ENCODE measurements around the gene CCDC116.

CCDC116 gene

DNA sequence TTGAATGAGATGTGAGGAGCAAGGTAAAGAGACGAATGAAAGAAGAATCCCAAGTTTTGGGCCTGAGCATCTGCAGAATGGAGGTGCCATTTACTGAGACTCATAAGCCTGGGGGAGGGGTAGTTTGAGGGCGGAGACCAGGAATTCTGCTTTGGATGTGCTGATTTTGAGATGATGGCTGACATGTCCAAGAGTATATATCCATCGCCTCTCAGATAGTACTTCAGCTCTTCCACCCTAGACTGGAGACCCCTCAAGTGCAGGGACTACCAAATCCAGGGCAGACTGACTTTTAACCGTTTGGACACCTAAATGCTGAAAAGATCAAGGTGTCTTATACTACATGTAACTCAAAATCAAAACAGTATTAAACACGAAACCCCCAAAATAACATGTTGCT lies 8.2 kb downstream of the CCDC116 start:
- Histone ChIP-seq H3K9me2 (replicated peaks; ENCODE audit: insufficient read depth, low read length) (no peaks in the 10 kb centered on the region), H4K20me1 (ENCODE audit: insufficient read depth, low read length) (no peaks in the 10 kb centered on the region), H3K27ac (ENCODE audit: low read length) (no peak overlapping the region), H3K79me2 (ENCODE audit: low read length) (peaks cover 13% of the 10 kb centered on the region), H3K27me3 (replicated peaks; ENCODE audit: insufficient read depth, low read length) (no peaks in the 10 kb centered on the region), H3K9ac (ENCODE audit: low read length) (no peak overlapping the region), H3K4me3 (ENCODE audit: low read length) (no peak overlapping the region), H3K36me3 (replicated peaks; ENCODE audit: insufficient read depth, low read length) (no peaks in the 10 kb centered on the region), H3K4me1 (ENCODE audit: low read length) (no peaks in the 10 kb centered on the region), H3K4me2 (ENCODE audit: low read depth, low read length) (peak overlapping the region; percentile 89; the same call in 1 of the 2 replicates), H3K9me3 (replicated peaks; ENCODE audit: insufficient read depth, low read length) (no peaks in the 10 kb centered on the region), H2AFZ (ENCODE audit: low read length) (no peak overlapping the region), H3F3A (ENCODE audit: insufficient read depth, low read length) (0 out of 2 replicates have a peak, but pooled peaks cover 5% of the 10 kb centered on the region)
- no peak for TF ChIP-seq EZH2 (optimal IDR thresholded peaks at IDR 0.05; ENCODE audit: low read depth, low read length)
- no peak for TF ChIP-seq EZH2phosphoT487 (IDR thresholded peaks at IDR 0.05; ENCODE audit: low read length)
- TF ChIP-seq, protein P1, sequence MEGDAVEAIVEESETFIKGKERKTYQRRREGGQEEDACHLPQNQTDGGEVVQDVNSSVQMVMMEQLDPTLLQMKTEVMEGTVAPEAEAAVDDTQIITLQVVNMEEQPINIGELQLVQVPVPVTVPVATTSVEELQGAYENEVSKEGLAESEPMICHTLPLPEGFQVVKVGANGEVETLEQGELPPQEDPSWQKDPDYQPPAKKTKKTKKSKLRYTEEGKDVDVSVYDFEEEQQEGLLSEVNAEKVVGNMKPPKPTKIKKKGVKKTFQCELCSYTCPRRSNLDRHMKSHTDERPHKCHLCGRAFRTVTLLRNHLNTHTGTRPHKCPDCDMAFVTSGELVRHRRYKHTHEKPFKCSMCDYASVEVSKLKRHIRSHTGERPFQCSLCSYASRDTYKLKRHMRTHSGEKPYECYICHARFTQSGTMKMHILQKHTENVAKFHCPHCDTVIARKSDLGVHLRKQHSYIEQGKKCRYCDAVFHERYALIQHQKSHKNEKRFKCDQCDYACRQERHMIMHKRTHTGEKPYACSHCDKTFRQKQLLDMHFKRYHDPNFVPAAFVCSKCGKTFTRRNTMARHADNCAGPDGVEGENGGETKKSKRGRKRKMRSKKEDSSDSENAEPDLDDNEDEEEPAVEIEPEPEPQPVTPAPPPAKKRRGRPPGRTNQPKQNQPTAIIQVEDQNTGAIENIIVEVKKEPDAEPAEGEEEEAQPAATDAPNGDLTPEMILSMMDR (IDR thresholded peaks at IDR 0.05; ENCODE audit: low read length), result no peak
- DNase-seq, result no peak

DNA sequence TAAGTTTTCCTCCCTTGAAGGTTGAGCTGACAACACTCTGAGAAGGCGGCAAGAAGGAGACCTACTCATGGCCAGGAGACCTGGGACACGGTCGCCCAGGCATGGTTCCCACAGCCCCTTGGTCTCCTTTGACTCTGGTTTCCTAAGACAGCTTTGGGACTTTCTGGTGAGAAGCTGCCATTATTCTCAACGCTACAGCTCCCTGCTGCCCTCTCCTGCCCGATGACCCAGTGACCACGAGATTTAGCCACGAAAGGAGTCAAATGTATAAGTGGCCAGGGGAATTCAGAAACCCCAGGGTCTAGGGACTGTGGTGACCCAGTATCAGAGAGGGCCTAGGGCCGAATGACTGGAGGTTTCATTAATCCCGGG lies 8.8 kb downstream of the CCDC116 start:
- Histone ChIP-seq H3K4me2 (ENCODE audit: low read depth, low read length) (peak overlapping the region; percentile 89), H3K79me2 (ENCODE audit: low read length) (peaks cover 13% of the 10 kb centered on the region), H3K9ac (ENCODE audit: low read length) (peak overlapping the region; percentile 64; the same call in 1 of the 2 replicates), H3K9me3 (replicated peaks; ENCODE audit: insufficient read depth, low read length) (no peaks in the 10 kb centered on the region), H3K4me1 (ENCODE audit: low read length) (no peaks in the 10 kb centered on the region), H3K36me3 (replicated peaks; ENCODE audit: insufficient read depth, low read length) (no peaks in the 10 kb centered on the region), H4K20me1 (ENCODE audit: insufficient read depth, low read length) (no peaks in the 10 kb centered on the region), H3K9me2 (replicated peaks; ENCODE audit: insufficient read depth, low read length) (no peaks in the 10 kb centered on the region), H3F3A (ENCODE audit: insufficient read depth, low read length) (peaks cover 6% of the 10 kb centered on the region; the same call in 1 of the 2 replicates), H3K27me3 (replicated peaks; ENCODE audit: insufficient read depth, low read length) (no peaks in the 10 kb centered on the region), H3K27ac (ENCODE audit: low read length) (no peak overlapping the region), H3K4me3 (ENCODE audit: low read length) (peak overlapping the region; percentile 62), H2AFZ (ENCODE audit: low read length) (peak overlapping the region; percentile 79)
- TF ChIP-seq EZH2 (optimal IDR thresholded peaks at IDR 0.05; ENCODE audit: low read depth, low read length), result no peak
- TF ChIP-seq, protein P1 (IDR thresholded peaks at IDR 0.05; ENCODE audit: low read length), result peak; percentile 34
- no peak for TF ChIP-seq EZH2phosphoT487 (IDR thresholded peaks at IDR 0.05; ENCODE audit: low read length)
- no peak for DNase-seq

DNA sequence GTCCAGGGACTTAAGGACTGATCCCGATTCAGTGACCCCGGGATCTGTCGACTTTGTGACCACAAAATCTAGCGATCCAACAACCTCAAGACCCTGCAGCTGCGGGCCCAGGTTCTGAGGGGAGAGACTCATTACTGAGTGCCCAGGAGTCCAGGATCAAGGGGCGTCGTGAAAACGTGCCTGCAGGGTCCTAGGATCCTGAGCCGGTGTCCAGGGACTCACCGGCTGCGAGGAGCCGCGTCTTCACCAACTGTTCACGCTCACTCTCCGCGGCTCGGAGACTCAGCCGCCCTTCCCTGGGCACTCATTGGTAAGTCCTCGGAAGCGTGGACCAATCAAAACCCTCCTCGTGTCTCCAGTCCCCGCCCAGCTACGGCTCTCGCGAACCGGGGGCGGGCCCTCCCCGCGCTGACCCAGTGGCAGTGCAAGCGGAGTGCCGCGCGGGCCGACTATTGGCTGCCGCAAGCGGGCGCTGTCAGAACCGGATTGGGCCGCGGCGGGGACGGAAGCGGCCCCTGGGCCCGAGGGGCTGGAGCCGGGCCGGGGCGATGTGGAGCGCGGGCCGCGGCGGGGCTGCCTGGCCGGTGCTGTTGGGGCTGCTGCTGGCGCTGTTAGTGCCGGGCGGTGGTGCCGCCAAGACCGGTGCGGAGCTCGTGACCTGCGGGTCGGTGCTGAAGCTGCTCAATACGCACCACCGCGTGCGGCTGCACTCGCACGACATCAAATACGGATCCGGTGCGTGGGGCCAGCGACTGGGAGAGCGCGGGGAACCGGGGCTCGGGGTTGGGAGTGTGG lies 9.4 kb downstream of the CCDC116 start, which contains the start of gene SDF2L1:
TSS of gene SDF2L1 (plus strand) at position 514 of the 795 bp plus-strand sequence. CDS start at position 549, 35 bp downstream.
- peak within 1 kb of the TSS; percentile 89 for H3K4me2 ChIP-seq (ENCODE audit: low read depth, low read length)
- TF ChIP-seq, protein P1 (IDR thresholded peaks at IDR 0.05; ENCODE audit: low read length), result no peak
- TF ChIP-seq EZH2 (optimal IDR thresholded peaks at IDR 0.05; ENCODE audit: low read depth, low read length), result no peak
- no peak for TF ChIP-seq EZH2phosphoT487 (IDR thresholded peaks at IDR 0.05; ENCODE audit: low read length)
- H4K20me1 ChIP-seq (ENCODE audit: insufficient read depth, low read length), result no peaks in the 10 kb centered on the region
- no peaks in the 10 kb centered on the region for H3K9me2 ChIP-seq (replicated peaks; ENCODE audit: insufficient read depth, low read length)
- peak within 1 kb of the TSS; percentile 36; the same call in 1 of the 2 replicates for H3K27ac ChIP-seq (ENCODE audit: low read length)
- H3K4me3 ChIP-seq (ENCODE audit: low read length), result peak within 1 kb of the TSS; percentile 78
- peak within 1 kb of the TSS; percentile 79 for H3K9ac ChIP-seq (ENCODE audit: low read length)
- peak; percentile 99 for DNase-seq
- H3K27me3 ChIP-seq (replicated peaks; ENCODE audit: insufficient read depth, low read length), result no peaks in the 10 kb centered on the region
- H2AFZ ChIP-seq (ENCODE audit: low read length), result peak within 1 kb of the TSS; percentile 81
- H3K9me3 ChIP-seq (replicated peaks; ENCODE audit: insufficient read depth, low read length), result no peaks in the 10 kb centered on the region
- H3K36me3 ChIP-seq (replicated peaks; ENCODE audit: insufficient read depth, low read length), result no peaks in the 10 kb centered on the region
- H3F3A ChIP-seq (ENCODE audit: insufficient read depth, low read length), result peaks cover 8% of the 10 kb centered on the region; the same call in 1 of the 2 replicates
- peaks cover 13% of the 10 kb centered on the region for H3K79me2 ChIP-seq (ENCODE audit: low read length)
- H3K4me1 ChIP-seq (ENCODE audit: low read length), result no peaks in the 10 kb centered on the region

All from MM.1S (cell line).